Measurements from ENCODE around the gene NUP62CL.
A peak's percentile ranks its signal among the peaks of the same experiment; 100 is the strongest.

NUP62CL gene

GRCh38 chrX:107146670-107147069 lies 59.6 kb downstream of the NUP62CL start:
- no peak for DNase-seq

- DNase-seq: no peak
These were observed 70.3 kb downstream of the NUP62CL start for GRCh38 chrX:107135965-107136307.

- peak; percentile 22 for DNase-seq
These were observed 70.9 kb downstream of the NUP62CL start for GRCh38 chrX:107135049-107135964.

GRCh38 chrX:107123750-107124149 lies 82.5 kb downstream of the NUP62CL start:
- DNase-seq: no peak

- no peak for DNase-seq
These were observed 87.0 kb downstream of the NUP62CL start for GRCh38 chrX:107119283-107119682.

GRCh38 chrX:107118322-107119147 lies 87.7 kb downstream of the NUP62CL start, which contains the start of gene RBM41:
Gene RBM41 (minus strand): TSS chrX:107118822. CDS start chrX:107118773, 49 bp downstream.
- peak; percentile 79 for DNase-seq

- no peak for DNase-seq
These were observed 88.3 kb downstream of the NUP62CL start for GRCh38 chrX:107117993-107118321.

GRCh38 chrX:107107459-107107858 lies 98.8 kb downstream of the NUP62CL start:
- DNase-seq: no peak

- DNase-seq: no peak
These were observed 103.3 kb downstream of the NUP62CL start for GRCh38 chrX:107102980-107103379.

GRCh38 chrX:107076158-107076557 lies 130.1 kb downstream of the NUP62CL start:
- DNase-seq: no peak

Measured in activated CD4-positive, alpha-beta T cell treated with anti-CD3 and anti-CD28 coated beads, Interleukin-10, Interleukin-2, amounts not matched to agents 100 ng/mL and 50 ng/mL, durations not matched to agents 16 hours and 8 hours (primary cell).